Liver (tissue), 9 donors: ENCODE measurements around the gene CNP. TPM values are rescaled to one million over a fixed set of nuclear protein-coding genes. Genes with fewer than 3 reads are reported as not detected.

Experiments used
- DNase-seq: peaks from one replicate; pipeline ENCODE4 v3.0.0-alpha.2; 2017; ENCODE audit warnings: low spot score
- H3K27ac ChIP-seq, 2 donors: one replicate each; pipeline ENCODE4 v1.7.0; 2013; ENCODE audit warnings: inconsistent platforms in 2 of 2, low read length in 2 of 2, control low read depth in 1 of 2, low read depth in 1 of 2, mild to moderate bottlenecking in 1 of 2
- H3K27me3 ChIP-seq, 4 donors: one replicate each; pipeline versions ENCODE4 v1.6.1 to v1.7.0; 2013; ENCODE audit warnings: low read length in 3 of 4, inconsistent platforms in 1 of 4, mild to moderate bottlenecking in 1 of 4, moderate library complexity in 1 of 4; ENCODE audit not compliant: control insufficient read depth in 4 of 4, insufficient read depth in 4 of 4
- H3K36me3 ChIP-seq, 4 donors: one replicate each; pipeline versions ENCODE4 v1.6.1 to v1.7.0; 2013; ENCODE audit warnings: low read length in 3 of 4, mild to moderate bottlenecking in 3 of 4, low read depth in 1 of 4, moderate library complexity in 1 of 4; ENCODE audit not compliant: control insufficient read depth in 4 of 4, insufficient read depth in 3 of 4
- H3K4me1 ChIP-seq, 4 donors: one replicate each; pipeline versions ENCODE4 v1.6.1 to v1.7.0; 2013; ENCODE audit warnings: low read length in 3 of 4, mild to moderate bottlenecking in 3 of 4, moderate library complexity in 1 of 4; ENCODE audit not compliant: control insufficient read depth in 4 of 4, insufficient read depth in 4 of 4
- H3K4me3 ChIP-seq, 3 donors: one replicate each; pipeline versions ENCODE4 v1.6.1 to v1.7.0; 2013; ENCODE audit warnings: low read length in 3 of 3, control low read depth in 1 of 3, low read depth in 1 of 3, mild to moderate bottlenecking in 1 of 3
- H3K9ac ChIP-seq, 2 donors: one replicate each; pipeline ENCODE4 v1.7.0; 2013; ENCODE audit warnings: low read length in 2 of 2, mild to moderate bottlenecking in 2 of 2, moderate library complexity in 2 of 2, control low read depth in 1 of 2, low read depth in 1 of 2
- H3K9me3 ChIP-seq, 4 donors: one replicate each; pipeline versions ENCODE4 v1.6.1 to v1.7.0; 2013; ENCODE audit warnings: low read length in 3 of 4; ENCODE audit not compliant: control insufficient read depth in 4 of 4
- EGR1 ChIP-seq, 2 donors: IDR thresholded peaks; 2 replicates each; pipeline ENCODE4 v1.6.1; 2016 to 2018; ENCODE audit warnings: antibody characterized with exemption in 2 of 2, low read depth in 2 of 2
- FOXA1 ChIP-seq: IDR thresholded peaks from 2 replicates; pipeline ENCODE4 v1.6.1; 2016; ENCODE audit warnings: antibody characterized with exemption
- FOXA2 ChIP-seq: IDR thresholded peaks from 2 replicates; pipeline ENCODE4 v1.6.1; 2016; ENCODE audit warnings: antibody characterized with exemption
- GABPA ChIP-seq, 2 donors: IDR thresholded peaks in 1 of 2; conservative IDR thresholded peaks in 1 of 2; 2 replicates each; pipeline ENCODE4 v1.6.1; 2016; ENCODE audit warnings: antibody characterized with exemption in 2 of 2, mild to moderate bottlenecking in 1 of 2, moderate library complexity in 1 of 2
- HNF4A ChIP-seq, 2 donors: conservative IDR thresholded peaks; 2 replicates each; pipeline ENCODE4 v1.6.1; 2016; ENCODE audit warnings: antibody characterized with exemption in 2 of 2, mild to moderate bottlenecking in 2 of 2
- HNF4G ChIP-seq: IDR thresholded peaks from 2 replicates; pipeline ENCODE4 v1.6.1; 2016; ENCODE audit warnings: antibody characterized with exemption
- JUND ChIP-seq, 2 donors: IDR thresholded peaks; 2 replicates each; pipeline ENCODE4 v1.6.1; 2016; ENCODE audit warnings: antibody characterized with exemption in 2 of 2
- NR2F2 ChIP-seq: IDR thresholded peaks from 2 replicates; pipeline ENCODE4 v1.6.1; 2016; ENCODE audit warnings: antibody characterized with exemption
- RAD21 ChIP-seq, 2 donors: IDR thresholded peaks; 2 replicates each; pipeline ENCODE4 v1.6.1; 2016; ENCODE audit warnings: antibody characterized with exemption in 2 of 2, mild to moderate bottlenecking in 2 of 2
- RXRA ChIP-seq, 2 donors: IDR thresholded peaks; 2 replicates each; pipeline ENCODE4 v1.6.1; 2017 to 2018; ENCODE audit warnings: antibody characterized with exemption in 2 of 2, mild to moderate bottlenecking in 1 of 2
- SP1 ChIP-seq: IDR thresholded peaks from 2 replicates; pipeline ENCODE4 v1.6.1; 2018; ENCODE audit warnings: antibody characterized with exemption, mild to moderate bottlenecking
- TAF1 ChIP-seq: conservative IDR thresholded peaks from 2 replicates; pipeline ENCODE4 v1.6.1; 2016; ENCODE audit warnings: antibody characterized with exemption, mild to moderate bottlenecking
- YY1 ChIP-seq: IDR thresholded peaks from 2 replicates; pipeline ENCODE4 v1.6.1; 2016; ENCODE audit warnings: antibody characterized with exemption, mild to moderate bottlenecking
- WGBS: extraction: QIAGEN DNeasy Blood & Tissue Kit; methylation state at CpG from one replicate; pipeline ENCODE4 v1.1.7; 2013; 5-methylcytosine and 5-hydroxymethylcytosine counted together
- polyA plus RNA-seq, 2 donors: library from polyadenylated mRNA; stranded (reverse) in 1 of 2; unstranded in 1 of 2; fragments of 200-250 nt in 1 of 2; fragments of >200 nt in 1 of 2; fragmentation: Nextera tagmentation in 1 of 2; extraction: Ambion mirVana in 1 of 2; gene quantifications; one replicate each; pipeline versions ENCODE4 v1.2.1 to v1.2.3, GENCODE V29; 2013 to 2015
- total RNA-seq, 2 donors: library from RNA; depleted of rRNA; stranded (reverse); fragments of >200 nt; gene quantifications; one replicate each; pipeline ENCODE4 v1.2.3, GENCODE V29; 2014
- TF ChIP-seq, protein P1 (sequence below): IDR thresholded peaks from 2 replicates; pipeline ENCODE4 v1.6.1; 2016; ENCODE audit warnings: antibody characterized with exemption
- TF ChIP-seq, protein P2 (sequence below): fragments of 150-350 bp; IDR thresholded peaks from 2 replicates; pipeline ENCODE4 v1.5.1; 2017; ENCODE audit warnings: improper control_type of control experiment, low read depth, low read length; ENCODE audit not compliant: missing input control
- TF ChIP-seq, protein P3 (sequence below): IDR thresholded peaks from 2 replicates; pipeline ENCODE4 v1.6.1; 2016; ENCODE audit warnings: antibody characterized with exemption, mild to moderate bottlenecking
- TF ChIP-seq, protein P4 (sequence below): IDR thresholded peaks from 2 replicates; pipeline ENCODE4 v1.6.1; 2016; ENCODE audit warnings: antibody characterized with exemption
- TF ChIP-seq, protein P5 (sequence below): IDR thresholded peaks from 2 replicates; pipeline ENCODE4 v1.6.1; 2016; ENCODE audit warnings: antibody characterized with exemption
- donor health status: healthy.
- donor health status: healthy.
- donor health status: healthy.
- donor health status: healthy.
- donor health status: healthy.

The CNP gene
- total and polyA plus RNA-seq, 4 donors, result 25.3 to 38.3 (median 30.2) TPM

DNA sequence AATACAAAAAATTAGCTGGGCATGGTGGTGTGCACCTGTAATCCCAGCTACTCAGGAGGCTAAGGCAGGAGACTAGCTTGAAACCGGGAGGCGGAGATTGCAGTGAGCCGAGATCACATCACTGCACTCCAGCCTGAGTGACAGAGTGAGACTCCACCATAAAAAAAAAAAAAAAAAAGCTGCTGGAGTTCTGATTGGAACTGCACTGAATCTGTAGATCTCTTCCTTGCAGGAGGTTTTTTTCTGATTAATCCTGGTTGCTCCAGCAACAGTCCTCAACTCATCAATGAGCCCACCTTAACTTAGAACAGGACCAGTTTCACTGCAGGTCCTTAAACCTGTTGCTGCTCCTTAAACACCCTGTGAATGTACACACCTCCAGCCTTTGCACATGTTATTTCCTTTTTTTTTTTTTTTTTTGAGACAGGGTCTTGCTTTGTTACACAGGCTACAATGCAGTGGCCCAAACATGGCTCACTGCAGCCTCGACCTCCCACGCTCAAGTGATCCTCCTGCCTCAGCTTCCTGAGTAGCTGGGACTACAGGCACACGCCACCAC lies 37.8 kb upstream of the CNP start:
- 83% methylated on average over 6 of the region's 6 CpGs for WGBS
- no peak overlapping the region for H3K27ac ChIP-seq
- H3K36me3 ChIP-seq, result no peaks in the 10 kb centered on the region
- H3K4me3 ChIP-seq, result no peak overlapping the region
- no peaks in the 10 kb centered on the region for H3K9me3 ChIP-seq
- no peak for DNase-seq
- TF ChIP-seq, protein P1, sequence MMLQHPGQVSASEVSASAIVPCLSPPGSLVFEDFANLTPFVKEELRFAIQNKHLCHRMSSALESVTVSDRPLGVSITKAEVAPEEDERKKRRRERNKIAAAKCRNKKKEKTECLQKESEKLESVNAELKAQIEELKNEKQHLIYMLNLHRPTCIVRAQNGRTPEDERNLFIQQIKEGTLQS, result no peak
- TF ChIP-seq, protein P2, sequence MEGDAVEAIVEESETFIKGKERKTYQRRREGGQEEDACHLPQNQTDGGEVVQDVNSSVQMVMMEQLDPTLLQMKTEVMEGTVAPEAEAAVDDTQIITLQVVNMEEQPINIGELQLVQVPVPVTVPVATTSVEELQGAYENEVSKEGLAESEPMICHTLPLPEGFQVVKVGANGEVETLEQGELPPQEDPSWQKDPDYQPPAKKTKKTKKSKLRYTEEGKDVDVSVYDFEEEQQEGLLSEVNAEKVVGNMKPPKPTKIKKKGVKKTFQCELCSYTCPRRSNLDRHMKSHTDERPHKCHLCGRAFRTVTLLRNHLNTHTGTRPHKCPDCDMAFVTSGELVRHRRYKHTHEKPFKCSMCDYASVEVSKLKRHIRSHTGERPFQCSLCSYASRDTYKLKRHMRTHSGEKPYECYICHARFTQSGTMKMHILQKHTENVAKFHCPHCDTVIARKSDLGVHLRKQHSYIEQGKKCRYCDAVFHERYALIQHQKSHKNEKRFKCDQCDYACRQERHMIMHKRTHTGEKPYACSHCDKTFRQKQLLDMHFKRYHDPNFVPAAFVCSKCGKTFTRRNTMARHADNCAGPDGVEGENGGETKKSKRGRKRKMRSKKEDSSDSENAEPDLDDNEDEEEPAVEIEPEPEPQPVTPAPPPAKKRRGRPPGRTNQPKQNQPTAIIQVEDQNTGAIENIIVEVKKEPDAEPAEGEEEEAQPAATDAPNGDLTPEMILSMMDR, result no peak
- TF ChIP-seq HNF4A (conservative IDR thresholded peaks at IDR 0.05) (no peak), EGR1 (IDR thresholded peaks at IDR 0.05; ENCODE audit: low read depth in 2 of 2) (no peak), HNF4G (no peak), NR2F2 (no peak), RAD21 (IDR thresholded peaks at IDR 0.05) (no peak), TAF1 (no peak), JUND (IDR thresholded peaks at IDR 0.05) (no peak), RXRA (IDR thresholded peaks at IDR 0.05) (no peak), SP1 (no peak), FOXA1 (no peak), YY1 (no peak), GABPA (IDR thresholded peaks at IDR 0.05 in 1 of 2, conservative IDR thresholded peaks at IDR 0.05 in 1 of 2) (no peak), FOXA2 (no peak)
- TF ChIP-seq, protein P3, sequence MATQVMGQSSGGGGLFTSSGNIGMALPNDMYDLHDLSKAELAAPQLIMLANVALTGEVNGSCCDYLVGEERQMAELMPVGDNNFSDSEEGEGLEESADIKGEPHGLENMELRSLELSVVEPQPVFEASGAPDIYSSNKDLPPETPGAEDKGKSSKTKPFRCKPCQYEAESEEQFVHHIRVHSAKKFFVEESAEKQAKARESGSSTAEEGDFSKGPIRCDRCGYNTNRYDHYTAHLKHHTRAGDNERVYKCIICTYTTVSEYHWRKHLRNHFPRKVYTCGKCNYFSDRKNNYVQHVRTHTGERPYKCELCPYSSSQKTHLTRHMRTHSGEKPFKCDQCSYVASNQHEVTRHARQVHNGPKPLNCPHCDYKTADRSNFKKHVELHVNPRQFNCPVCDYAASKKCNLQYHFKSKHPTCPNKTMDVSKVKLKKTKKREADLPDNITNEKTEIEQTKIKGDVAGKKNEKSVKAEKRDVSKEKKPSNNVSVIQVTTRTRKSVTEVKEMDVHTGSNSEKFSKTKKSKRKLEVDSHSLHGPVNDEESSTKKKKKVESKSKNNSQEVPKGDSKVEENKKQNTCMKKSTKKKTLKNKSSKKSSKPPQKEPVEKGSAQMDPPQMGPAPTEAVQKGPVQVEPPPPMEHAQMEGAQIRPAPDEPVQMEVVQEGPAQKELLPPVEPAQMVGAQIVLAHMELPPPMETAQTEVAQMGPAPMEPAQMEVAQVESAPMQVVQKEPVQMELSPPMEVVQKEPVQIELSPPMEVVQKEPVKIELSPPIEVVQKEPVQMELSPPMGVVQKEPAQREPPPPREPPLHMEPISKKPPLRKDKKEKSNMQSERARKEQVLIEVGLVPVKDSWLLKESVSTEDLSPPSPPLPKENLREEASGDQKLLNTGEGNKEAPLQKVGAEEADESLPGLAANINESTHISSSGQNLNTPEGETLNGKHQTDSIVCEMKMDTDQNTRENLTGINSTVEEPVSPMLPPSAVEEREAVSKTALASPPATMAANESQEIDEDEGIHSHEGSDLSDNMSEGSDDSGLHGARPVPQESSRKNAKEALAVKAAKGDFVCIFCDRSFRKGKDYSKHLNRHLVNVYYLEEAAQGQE, result no peak
- TF ChIP-seq, protein P4, sequence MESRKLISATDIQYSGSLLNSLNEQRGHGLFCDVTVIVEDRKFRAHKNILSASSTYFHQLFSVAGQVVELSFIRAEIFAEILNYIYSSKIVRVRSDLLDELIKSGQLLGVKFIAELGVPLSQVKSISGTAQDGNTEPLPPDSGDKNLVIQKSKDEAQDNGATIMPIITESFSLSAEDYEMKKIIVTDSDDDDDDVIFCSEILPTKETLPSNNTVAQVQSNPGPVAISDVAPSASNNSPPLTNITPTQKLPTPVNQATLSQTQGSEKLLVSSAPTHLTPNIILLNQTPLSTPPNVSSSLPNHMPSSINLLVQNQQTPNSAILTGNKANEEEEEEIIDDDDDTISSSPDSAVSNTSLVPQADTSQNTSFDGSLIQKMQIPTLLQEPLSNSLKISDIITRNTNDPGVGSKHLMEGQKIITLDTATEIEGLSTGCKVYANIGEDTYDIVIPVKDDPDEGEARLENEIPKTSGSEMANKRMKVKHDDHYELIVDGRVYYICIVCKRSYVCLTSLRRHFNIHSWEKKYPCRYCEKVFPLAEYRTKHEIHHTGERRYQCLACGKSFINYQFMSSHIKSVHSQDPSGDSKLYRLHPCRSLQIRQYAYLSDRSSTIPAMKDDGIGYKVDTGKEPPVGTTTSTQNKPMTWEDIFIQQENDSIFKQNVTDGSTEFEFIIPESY, result no peak
- TF ChIP-seq, protein P5, sequence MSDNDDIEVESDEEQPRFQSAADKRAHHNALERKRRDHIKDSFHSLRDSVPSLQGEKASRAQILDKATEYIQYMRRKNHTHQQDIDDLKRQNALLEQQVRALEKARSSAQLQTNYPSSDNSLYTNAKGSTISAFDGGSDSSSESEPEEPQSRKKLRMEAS, result no peak
- peaks cover 0 to 10% (median 1%) of the 10 kb centered on the region in 4 donors for H3K4me1 ChIP-seq
- no peaks in the 10 kb centered on the region for H3K27me3 ChIP-seq
- H3K9ac ChIP-seq, result no peak overlapping the region
